SK-N-SH (cell line): ENCODE measurements around the gene ARHGEF7.
A peak's percentile ranks its signal among the peaks of the same experiment; 100 is the strongest.

Source experiments
- EP300 ChIP-seq, 2 experiments: IDR thresholded peaks; 2 replicates each; pipeline versions ENCODE4 v1.4.0 to v1.6.1; 2012; ENCODE audit warnings: borderline replicate concordance in 1 of 2, low read depth in 1 of 2, low read length in 1 of 2
- FOSL2 ChIP-seq: IDR thresholded peaks from 2 replicates; pipeline ENCODE4 v1.4.0; 2012; ENCODE audit warnings: low read depth, mild to moderate bottlenecking, moderate library complexity, borderline replicate concordance
- FOXJ3 ChIP-seq: sonication (generic); formaldehyde crosslinking; IDR thresholded peaks from 2 replicates; pipeline ENCODE4 v1.5.1; 2020; ENCODE audit warnings: mild to moderate bottlenecking, missing genetic modification reagents
- POLR2AphosphoS5 ChIP-seq: IDR thresholded peaks from 2 replicates; pipeline ENCODE4 v1.6.1; 2012; ENCODE audit warnings: low read depth, low read length
- RAD21 ChIP-seq: IDR thresholded peaks from 2 replicates; pipeline ENCODE4 v1.6.1; 2012; ENCODE audit warnings: mild to moderate bottlenecking, low read length
- RCOR1 ChIP-seq: fragments of 150-350 bp; IDR thresholded peaks from 2 replicates; pipeline ENCODE4 v1.6.1; 2017; ENCODE audit warnings: antibody characterized with exemption, low read length
- RFX5 ChIP-seq: IDR thresholded peaks from 2 replicates; pipeline ENCODE4 v1.6.1; 2012; ENCODE audit warnings: mild to moderate bottlenecking, improper control_type of control experiment, low read length
- RXRA ChIP-seq: IDR thresholded peaks from 2 replicates; pipeline ENCODE4 v1.4.0; 2012; ENCODE audit warnings: low read depth, mild to moderate bottlenecking, borderline replicate concordance
- TAF1 ChIP-seq: IDR thresholded peaks from 2 replicates; pipeline ENCODE4 v1.6.1; 2012; ENCODE audit warnings: low read depth, mild to moderate bottlenecking, low read length, moderate library complexity, borderline replicate concordance
- TF ChIP-seq, protein P1 (sequence below): fragments of 200-600 bp; sonication (generic); IDR thresholded peaks from 2 replicates; pipeline ENCODE4 v1.6.1; 2017; ENCODE audit warnings: antibody characterized with exemption, mild to moderate bottlenecking, moderate library complexity
- TF ChIP-seq, protein P2 (sequence below): IDR thresholded peaks from 2 replicates; pipeline ENCODE4; 2012
- TF ChIP-seq, protein P3 (sequence below): IDR thresholded peaks from 2 replicates; pipeline ENCODE4 v1.4.0; 2012; ENCODE audit warnings: low read depth
- TF ChIP-seq, protein P4 (sequence below): fragments of 150-350 bp; IDR thresholded peaks from 2 replicates; pipeline ENCODE4 v1.6.1; 2017; ENCODE audit warnings: antibody characterized with exemption, low read length, low read depth, borderline replicate concordance

DNA sequence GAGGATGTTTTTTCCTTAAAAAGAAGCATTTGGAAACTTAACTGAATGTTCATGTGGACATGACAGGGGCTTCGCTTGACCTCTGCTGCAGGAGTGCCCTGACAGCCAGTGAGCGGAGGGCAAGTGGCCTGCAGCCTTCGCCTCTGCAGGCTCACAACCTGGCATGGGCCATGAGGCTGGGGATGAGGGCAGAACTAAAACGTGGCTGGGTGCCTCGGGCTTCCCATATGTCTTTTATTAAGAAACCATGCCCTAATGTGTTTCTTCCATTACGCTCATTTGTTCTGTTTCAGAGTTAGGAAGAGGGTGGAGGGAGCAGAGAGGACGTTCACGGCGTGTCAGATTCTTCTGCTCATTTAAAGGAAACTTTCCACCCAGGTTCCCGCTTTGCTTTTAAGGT, 2.9 kb downstream of the ARHGEF7 start:
- peak in 1 of 2 experiments; percentile 50; a peak in 1 of 4 replicates for TF ChIP-seq EP300 (IDR thresholded peaks at IDR 0.05; ENCODE audit: borderline replicate concordance in 1 of 2, low read depth in 1 of 2, low read length in 1 of 2)
- TF ChIP-seq, protein P1, sequence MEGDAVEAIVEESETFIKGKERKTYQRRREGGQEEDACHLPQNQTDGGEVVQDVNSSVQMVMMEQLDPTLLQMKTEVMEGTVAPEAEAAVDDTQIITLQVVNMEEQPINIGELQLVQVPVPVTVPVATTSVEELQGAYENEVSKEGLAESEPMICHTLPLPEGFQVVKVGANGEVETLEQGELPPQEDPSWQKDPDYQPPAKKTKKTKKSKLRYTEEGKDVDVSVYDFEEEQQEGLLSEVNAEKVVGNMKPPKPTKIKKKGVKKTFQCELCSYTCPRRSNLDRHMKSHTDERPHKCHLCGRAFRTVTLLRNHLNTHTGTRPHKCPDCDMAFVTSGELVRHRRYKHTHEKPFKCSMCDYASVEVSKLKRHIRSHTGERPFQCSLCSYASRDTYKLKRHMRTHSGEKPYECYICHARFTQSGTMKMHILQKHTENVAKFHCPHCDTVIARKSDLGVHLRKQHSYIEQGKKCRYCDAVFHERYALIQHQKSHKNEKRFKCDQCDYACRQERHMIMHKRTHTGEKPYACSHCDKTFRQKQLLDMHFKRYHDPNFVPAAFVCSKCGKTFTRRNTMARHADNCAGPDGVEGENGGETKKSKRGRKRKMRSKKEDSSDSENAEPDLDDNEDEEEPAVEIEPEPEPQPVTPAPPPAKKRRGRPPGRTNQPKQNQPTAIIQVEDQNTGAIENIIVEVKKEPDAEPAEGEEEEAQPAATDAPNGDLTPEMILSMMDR, result no peak
- TF ChIP-seq RFX5, result no peak
- peak; percentile 57; the same call in 1 of the 2 replicates for TF ChIP-seq FOXJ3 (CRISPR knock-in tag)
- no peak for TF ChIP-seq POLR2AphosphoS5
- TF ChIP-seq FOSL2, result no peak
- TF ChIP-seq TAF1, result no peak
- no peak for TF ChIP-seq RXRA
- TF ChIP-seq, protein P2, sequence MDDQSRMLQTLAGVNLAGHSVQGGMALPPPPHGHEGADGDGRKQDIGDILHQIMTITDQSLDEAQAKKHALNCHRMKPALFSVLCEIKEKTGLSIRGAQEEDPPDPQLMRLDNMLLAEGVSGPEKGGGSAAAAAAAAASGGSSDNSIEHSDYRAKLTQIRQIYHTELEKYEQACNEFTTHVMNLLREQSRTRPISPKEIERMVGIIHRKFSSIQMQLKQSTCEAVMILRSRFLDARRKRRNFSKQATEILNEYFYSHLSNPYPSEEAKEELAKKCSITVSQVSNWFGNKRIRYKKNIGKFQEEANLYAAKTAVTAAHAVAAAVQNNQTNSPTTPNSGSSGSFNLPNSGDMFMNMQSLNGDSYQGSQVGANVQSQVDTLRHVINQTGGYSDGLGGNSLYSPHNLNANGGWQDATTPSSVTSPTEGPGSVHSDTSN, result no peak
- TF ChIP-seq, protein P3, sequence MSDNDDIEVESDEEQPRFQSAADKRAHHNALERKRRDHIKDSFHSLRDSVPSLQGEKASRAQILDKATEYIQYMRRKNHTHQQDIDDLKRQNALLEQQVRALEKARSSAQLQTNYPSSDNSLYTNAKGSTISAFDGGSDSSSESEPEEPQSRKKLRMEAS, result no peak
- TF ChIP-seq RCOR1, result no peak
- peak; percentile 15 for TF ChIP-seq RAD21
- TF ChIP-seq, protein P4, sequence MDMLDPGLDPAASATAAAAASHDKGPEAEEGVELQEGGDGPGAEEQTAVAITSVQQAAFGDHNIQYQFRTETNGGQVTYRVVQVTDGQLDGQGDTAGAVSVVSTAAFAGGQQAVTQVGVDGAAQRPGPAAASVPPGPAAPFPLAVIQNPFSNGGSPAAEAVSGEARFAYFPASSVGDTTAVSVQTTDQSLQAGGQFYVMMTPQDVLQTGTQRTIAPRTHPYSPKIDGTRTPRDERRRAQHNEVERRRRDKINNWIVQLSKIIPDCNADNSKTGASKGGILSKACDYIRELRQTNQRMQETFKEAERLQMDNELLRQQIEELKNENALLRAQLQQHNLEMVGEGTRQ, result no peak
